K562 (cell line): ENCODE measurements around the gene ALX3. TPM values are rescaled to one million over a fixed set of nuclear protein-coding genes. Genes with fewer than 3 reads are reported as not detected.

Source experiments
- ATAC-seq: fragments of 200-7000 bp; cut with Tn5 transposase; 3 replicates; pipeline ENCODE4 v1.9.1; 2020; ENCODE audit warnings: moderate library complexity
- BruUV-seq: library from RNA; stranded (reverse); fragments of 400-500 nt; replicated peaks from 2 replicates; lab custom pipeline; 2021; lab: Mats Ljungman, UMichigan
- CTCF ChIA-PET: fragments of 300-600 bp; formaldehyde crosslinking; extraction: SDS; loops from one replicate; lab custom pipeline; 2021; ENCODE audit warnings: low intra/inter-chr PET ratio; lab: Yijun Ruan, JAX
- POLR2A ChIA-PET: fragments of 300-600, 350-650 bp; sonication (Branson Sonifier 250); formaldehyde crosslinking; extraction: SDS; loops from one replicate; lab custom pipeline; 2021; ENCODE audit warnings: antibody characterized with exemption, inconsistent platforms; lab: Yijun Ruan, JAX
- DNase-seq, 4 experiments: peaks; one replicate each; pipeline versions ENCODE4 v3.0.0 to v3.0.0-alpha.2; 2011 to 2018; ENCODE audit warnings: low spot score in 3 of 4, mixed read lengths in 3 of 4; ENCODE audit errors: extremely low read depth in 1 of 4
- FAIRE-seq: peaks from 2 replicates; lab custom pipeline; 2011; peaks lifted over from hg19 to GRCh38; lab: Jason Lieb, UNC
- H2AFZ ChIP-seq: 2 replicates; pipeline ENCODE4 v1.6.0; 2011; ENCODE audit warnings: low read depth, low read length, control low read depth, inconsistent platforms
- H3K27ac ChIP-seq: fragments of 200-600 bp; 3 replicates; pipeline ENCODE4 v1.8.0; 2011; ENCODE audit warnings: low read depth, mild to moderate bottlenecking, control low read depth, inconsistent platforms, low read length, moderate library complexity, mixed read lengths; ENCODE audit errors: extremely low read depth
- H3K27me3 ChIP-seq, 2 experiments: fragments of 300-600 bp in 1 of 2; 2 replicates in 1 of 2; 3 replicates in 1 of 2; pipeline versions ENCODE4 v1.6.0 to v1.8.0; 2011; ENCODE audit warnings: inconsistent platforms in 2 of 2, low read length in 2 of 2, mild to moderate bottlenecking in 1 of 2, mixed read lengths in 1 of 2, moderate library complexity in 1 of 2; ENCODE audit not compliant: control insufficient read depth in 2 of 2, insufficient read depth in 2 of 2
- H3K36me3 ChIP-seq: fragments of 300-600 bp; 3 replicates; pipeline ENCODE4 v1.8.0; 2011; ENCODE audit warnings: mild to moderate bottlenecking, low read length, inconsistent platforms; ENCODE audit not compliant: control insufficient read depth, insufficient read depth
- H3K4me1 ChIP-seq, 2 experiments: fragments of 200-600 bp in 1 of 2; replicated peaks in 1 of 2; 2 replicates in 1 of 2; 3 replicates in 1 of 2; pipeline versions ENCODE4 v1.5.1 to v1.8.0; 2011; ENCODE audit warnings: inconsistent platforms in 2 of 2, low read length in 2 of 2, mild to moderate bottlenecking in 1 of 2, mixed read lengths in 1 of 2, moderate library complexity in 1 of 2; ENCODE audit not compliant: control insufficient read depth in 2 of 2, insufficient read depth in 2 of 2
- H3K4me2 ChIP-seq: 2 replicates; pipeline ENCODE4 v1.6.1; 2011; ENCODE audit warnings: low read length, control low read depth, inconsistent platforms, mixed read lengths; ENCODE audit not compliant: insufficient read depth
- H3K4me3 ChIP-seq: fragments of 200-600 bp; sonication (generic), shearing (Covaris generic); 2 replicates; pipeline ENCODE4 v1.5.1; 2016; ENCODE audit warnings: control low read depth, inconsistent platforms
- H3K79me2 ChIP-seq: fragments of 200-600 bp; 3 replicates; pipeline ENCODE4 v1.8.0; 2011; ENCODE audit warnings: low read length, inconsistent platforms; ENCODE audit not compliant: control insufficient read depth, insufficient read depth
- H3K9ac ChIP-seq, 2 experiments: 2 replicates each; pipeline versions ENCODE4 v1.6.0 to v1.6.1; 2011; ENCODE audit warnings: low read depth in 2 of 2, low read length in 2 of 2, control low read depth in 1 of 2, inconsistent platforms in 1 of 2, mild to moderate bottlenecking in 1 of 2, mixed read lengths in 1 of 2; ENCODE audit not compliant: insufficient read depth in 1 of 2
- H3K9me1 ChIP-seq: one replicate; pipeline ENCODE4 v1.6.0; 2011; ENCODE audit warnings: inconsistent platforms, mild to moderate bottlenecking, low read length, moderate library complexity; ENCODE audit not compliant: control insufficient read depth, insufficient read depth
- H3K9me3 ChIP-seq: replicated peaks from 2 replicates; pipeline ENCODE4 v1.5.1; 2011; ENCODE audit warnings: low read depth, low read length, inconsistent platforms; ENCODE audit not compliant: control insufficient read depth, insufficient read depth
- H4K20me1 ChIP-seq: replicated peaks from 2 replicates; pipeline ENCODE4 v1.6.1; 2011; ENCODE audit warnings: low read length, inconsistent platforms, mixed read lengths; ENCODE audit not compliant: control insufficient read depth, insufficient read depth
- CGGBP1 ChIP-seq: fragments of 250-450 bp; sonication (Bioruptor Pico); IDR thresholded peaks from 2 replicates; pipeline ENCODE4 v1.9.0; 2021; ENCODE audit warnings: mild to moderate bottlenecking
- IRF9 ChIP-seq: fragments of 450-650 bp; IDR thresholded peaks from 2 replicates; pipeline ENCODE4 v1.6.1; 2016; ENCODE audit warnings: missing biosample characterization, missing genetic modification characterization
- LCOR ChIP-seq: sonication (generic); formaldehyde crosslinking; IDR thresholded peaks from 2 replicates; pipeline ENCODE4 v1.8.0; 2022; ENCODE audit warnings: mild to moderate bottlenecking, missing genetic modification reagents
- MEF2D ChIP-seq: conservative IDR thresholded peaks from 2 replicates; pipeline ENCODE4 v1.6.1; 2016; ENCODE audit warnings: low read depth, missing genetic modification characterization, missing compliant biosample characterization
- MEIS2 ChIP-seq: fragments of 450-650 bp; IDR thresholded peaks from 2 replicates; pipeline ENCODE4 v1.6.1; 2014; ENCODE audit warnings: mild to moderate bottlenecking; ENCODE audit not compliant: partially characterized antibody
- NR2C2 ChIP-seq, 2 experiments: fragments of 200-800 bp in 1 of 2; sonication (Bioruptor generic) in 1 of 2; sonication (generic) in 1 of 2; formaldehyde crosslinking in 1 of 2; IDR thresholded peaks; 2 replicates each; pipeline versions ENCODE4 v1.6.1 to v1.8.0; 2016 to 2022; ENCODE audit warnings: mild to moderate bottlenecking in 1 of 2, missing compliant biosample characterization in 1 of 2, missing genetic modification characterization in 1 of 2, missing genetic modification reagents in 1 of 2
- POLR2A ChIP-seq: fragments of 450-650 bp; conservative IDR thresholded peaks from 2 replicates; pipeline ENCODE4 v1.6.1; 2016
- POLR3A ChIP-seq: IDR thresholded peaks from 2 replicates; pipeline ENCODE4 v1.6.1; 2011; ENCODE audit warnings: borderline replicate concordance, mild to moderate bottlenecking, moderate library complexity; ENCODE audit not compliant: insufficient read length, insufficient read depth; ENCODE audit errors: extremely low read depth
- POU5F1 ChIP-seq: fragments of 150-350 bp; IDR thresholded peaks from 2 replicates; pipeline ENCODE4 v1.6.1; 2014; ENCODE audit warnings: borderline replicate concordance, low read length, low read depth, mild to moderate bottlenecking; ENCODE audit not compliant: partially characterized antibody
- SAFB ChIP-seq: fragments of 200-400 bp; formaldehyde crosslinking; IDR thresholded peaks from 2 replicates; pipeline ENCODE4 v1.6.1; 2017; ENCODE audit warnings: low read depth, low read length, borderline replicate concordance
- SP2 ChIP-seq: IDR thresholded peaks from 2 replicates; pipeline ENCODE4 v1.6.1; 2011; ENCODE audit warnings: mild to moderate bottlenecking, low read depth, low read length, moderate library complexity; ENCODE audit not compliant: poor library complexity, severe bottlenecking; ENCODE audit errors: extremely low read depth
- SRSF3 ChIP-seq: fragments of 200-400 bp; formaldehyde crosslinking; IDR thresholded peaks from 2 replicates; pipeline ENCODE4 v1.6.1; 2016; ENCODE audit warnings: mild to moderate bottlenecking, low read length, moderate library complexity; ENCODE audit not compliant: insufficient read depth
- ZBTB33 ChIP-seq: sonication (generic); formaldehyde crosslinking; IDR thresholded peaks from 2 replicates; pipeline ENCODE4 v1.8.1; 2023; ENCODE audit warnings: mild to moderate bottlenecking, missing genetic modification reagents
- ZNF121 ChIP-seq: sonication (generic); formaldehyde crosslinking; conservative IDR thresholded peaks from 2 replicates; pipeline ENCODE4 v1.8.0; 2022; ENCODE audit warnings: missing genetic modification reagents
- ZNF184 ChIP-seq: sonication (generic); formaldehyde crosslinking; IDR thresholded peaks from 2 replicates; pipeline ENCODE4 v1.5.0; 2020; ENCODE audit warnings: missing genetic modification reagents
- ZNF280B ChIP-seq: fragments of 250-450 bp; sonication (Bioruptor Pico); IDR thresholded peaks from 2 replicates; pipeline ENCODE4 v1.5.1; 2021; ENCODE audit warnings: mild to moderate bottlenecking
- ZNF354B ChIP-seq: fragments of 250-450 bp; sonication (Bioruptor Pico); IDR thresholded peaks from 2 replicates; pipeline ENCODE4 v1.4.0; 2020
- ZNF583 ChIP-seq: fragments of 250-450 bp; sonication (Bioruptor Pico); IDR thresholded peaks from 2 replicates; pipeline ENCODE4 v1.4.0; 2020
- WGBS: fragments of 100-300 bp; shearing (Covaris generic); methylation state at CpG from one replicate; pipeline ENCODE4 v1.1.6; 2016; ENCODE audit warnings: low coverage, mixed read lengths; ENCODE audit not compliant: insufficient coverage; ENCODE audit errors: missing lambda C conversion rate; 5-methylcytosine and 5-hydroxymethylcytosine counted together
- in situ Hi-C: fragments of 300-500 bp; cut with MboI; formaldehyde crosslinking; loops from 4 replicates; pipeline ENCODE4 v1.15.0; 2018; ENCODE audit warnings: inconsistent platforms, mixed read lengths
- intact Hi-C: fragments of 100-400 bp; cut with micrococcal nuclease; formaldehyde crosslinking; loops from 2 replicates; pipeline ENCODE4 v1.14.2; 2022
- polyA plus RNA-seq, 8 experiments: library from polyadenylated mRNA; depleted of rRNA in 4 of 8; stranded (reverse) in 5 of 8; unstranded in 3 of 8; fragments of >200 nt; fragmentation: Nextera tagmentation in 2 of 8; fragmentation: Illumina TruSeq in 1 of 8; extraction: Ambion mirVana in 2 of 8; extraction: Trizol in 1 of 8; gene quantifications; 2 replicates each; pipeline versions ENCODE4 v1.2.1 to v1.2.3, GENCODE V29; 2011 to 2014; ENCODE audit warnings: inconsistent platforms in 1 of 8, missing spikeins in 1 of 8
- total RNA-seq, 7 experiments: library from RNA; depleted of rRNA in 6 of 7; stranded (reverse); fragments of >200 nt in 6 of 7; fragmentation: Illumina TruSeq in 2 of 7; extraction: Trizol in 2 of 7; gene quantifications; 2 replicates each; pipeline versions ENCODE4 v1.2.1 to v1.2.3, GENCODE V29; 2011 to 2021; ENCODE audit warnings: low replicate concordance in 1 of 7

The ALX3 gene
- total and polyA plus RNA-seq, 9 of the 15 experiments (the other 6 are each of a cell fraction or from before 2014, with no cell fraction given): not detected

GRCh38 chr1:110024613-110025012 lies 45.9 kb downstream of the ALX3 start (continued):
- TF ChIP-seq CGGBP1 (CRISPR knock-in tag): no peak
- TF ChIP-seq POLR2A: peak; percentile 38; the same call in 1 of the 2 replicates
- no peak for TF ChIP-seq SAFB
- no peak for TF ChIP-seq ZNF280B (CRISPR knock-in tag)
- TF ChIP-seq POU5F1: no peak
- no peak for TF ChIP-seq SP2
- no peak for TF ChIP-seq ZNF583
- TF ChIP-seq ZNF354B: no peak
- no peak for TF ChIP-seq SRSF3
- TF ChIP-seq, all 486 proteins: peak for 3

- ChIA-PET CTCF (interaction anchor here (0.9 kb wide), 1 partner anchor 9 kb away, joined by 5 read pairs; no protein-coding TSS in a partner anchor), POLR2A (no interaction called here)
- Histone ChIP-seq H3K4me3 (no peak overlapping the region), H3K79me2 (no peaks in the 10 kb centered on the region), H3K36me3 (peaks cover 80% of the 10 kb centered on the region), H3K4me1 (no peaks in the 10 kb centered on the region), H3K4me2 (no peak overlapping the region), H3K27ac (no peak overlapping the region), H4K20me1 (no peaks in the 10 kb centered on the region), H3K9me1 (no peaks in the 10 kb centered on the region), H2AFZ (no peak overlapping the region), H3K9ac (no peak overlapping the region), H3K27me3 (no peaks in the 10 kb centered on the region), H3K9me3 (no peaks in the 10 kb centered on the region)
- FAIRE-seq: no peak
- DNase-seq: no peak
- 87% methylated on average over 3 of the region's 3 CpGs for WGBS
- no TSS peak for BruUV-seq
- ATAC-seq: no peak
- intact Hi-C loops (no loop called here), in situ Hi-C loops (no loop called here)
- TF ChIP-seq ZNF121 (CRISPR knock-in tag) (no peak), POLR3A (no peak), MEF2D (tag) (no peak), NR2C2 (CRISPR knock-in tag; IDR thresholded peaks at IDR 0.05) (no peak), NR2C2 (tag; IDR thresholded peaks at IDR 0.05) (no peak), LCOR (CRISPR knock-in tag) (no peak), ZNF184 (CRISPR knock-in tag) (no peak), MEIS2 (no peak), ZBTB33 (CRISPR knock-in tag) (no peak), IRF9 (tag) (no peak)
Observed at GRCh38 chr1:110021285-110021684, 49.2 kb downstream of the ALX3 start.
